Activated T-cell treated with anti-CD3 and anti-CD28 coated beads, Interleukin-2, amount 50 U/mL, for 1 hour (primary cell): ENCODE measurements around the gene GREB1L.

ENCODE experiments used
- DNase-seq: peaks from one replicate; pipeline ENCODE4 v3.0.0-alpha.2; 2020

The GREB1L gene

DNA sequence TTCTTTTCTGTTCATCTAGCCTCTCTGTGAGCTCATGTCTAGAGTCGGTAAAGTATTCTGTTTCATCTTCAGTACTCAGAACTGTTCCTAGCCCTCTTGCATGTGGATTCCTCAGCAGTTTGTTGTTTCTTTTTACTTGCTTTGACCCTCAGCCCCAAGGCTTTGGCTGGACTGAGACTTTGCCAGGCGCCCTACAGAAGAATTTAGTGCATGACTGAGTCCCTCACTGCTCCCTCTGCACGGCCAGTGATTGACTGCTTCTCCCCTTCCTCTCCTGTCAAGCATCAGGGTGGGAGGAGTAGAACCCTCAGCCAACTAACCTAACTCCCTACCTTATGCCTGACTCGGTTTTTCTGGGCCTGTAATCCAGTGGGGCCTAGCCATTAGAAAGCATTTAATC is 248.7 kb downstream of the GREB1L start:
- DNase-seq, result no peak

DNA sequence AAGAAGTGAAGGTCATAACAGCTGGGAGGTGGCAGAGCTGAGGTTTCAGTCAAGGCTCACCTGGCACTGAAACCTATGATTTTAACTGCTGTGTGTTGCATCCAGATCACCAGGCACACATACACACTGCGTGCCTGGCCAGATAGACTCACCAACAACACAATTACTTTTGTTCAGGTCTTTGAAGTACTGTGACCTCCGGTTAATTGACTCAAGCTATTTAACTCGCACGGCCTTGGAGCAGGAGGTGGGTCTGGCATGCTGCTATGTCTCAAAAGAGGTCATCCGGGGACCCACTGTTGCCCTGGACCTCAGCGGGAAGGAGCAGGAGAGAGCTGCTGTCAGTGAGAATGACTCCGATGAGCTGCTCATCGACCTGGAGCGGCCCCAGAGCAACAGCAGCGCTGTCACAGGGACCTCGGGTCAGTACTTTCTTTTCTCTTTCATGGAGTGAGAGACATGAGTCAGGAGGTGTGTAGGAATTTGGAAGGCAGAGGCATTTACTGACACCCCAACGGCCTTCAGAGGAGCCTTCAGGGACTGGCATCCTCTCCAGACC is 254.3 kb downstream of the GREB1L start:
- DNase-seq, result no peak

DNA sequence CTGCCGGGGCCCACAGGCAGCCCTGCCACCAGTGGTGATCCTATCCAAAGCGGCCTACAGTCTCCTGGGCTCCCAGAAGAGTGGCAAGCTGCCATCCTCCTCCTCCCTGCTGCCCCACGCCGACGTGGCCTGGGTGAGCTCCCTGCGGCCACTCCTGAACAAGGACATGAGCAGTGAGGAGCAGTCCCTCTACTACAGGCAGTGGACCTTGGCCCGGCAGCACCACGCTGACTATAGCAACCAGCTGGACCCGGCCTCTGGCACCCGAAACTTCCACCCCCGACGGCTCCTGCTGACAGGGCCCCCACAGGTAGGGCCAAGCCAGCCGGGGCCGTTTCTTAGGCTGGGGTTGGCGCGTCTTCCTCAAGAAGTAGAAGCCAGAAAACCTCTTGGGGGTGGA is 258.0 kb downstream of the GREB1L start:
- no peak for DNase-seq

DNA sequence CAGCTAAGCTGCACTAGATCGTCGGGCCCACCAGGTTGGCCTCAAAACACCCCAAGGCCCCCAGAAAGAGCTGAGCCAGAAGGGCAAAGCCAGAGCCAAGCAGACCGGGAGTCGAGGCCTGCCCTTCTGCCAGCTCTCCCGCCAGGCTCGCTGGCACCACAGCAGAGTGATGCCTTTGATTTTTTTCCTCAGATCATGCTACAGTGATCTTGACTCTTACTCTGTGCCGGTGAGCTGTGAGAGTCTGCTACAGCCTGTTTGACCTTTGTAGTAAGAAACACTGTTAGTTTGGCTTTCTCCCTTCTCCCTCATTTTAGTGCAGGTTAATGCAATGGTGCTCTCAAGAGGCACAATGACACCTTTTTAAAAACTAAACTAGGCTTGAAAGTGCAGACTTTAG is 260.6 kb downstream of the GREB1L start:
- DNase-seq, result no peak

DNA sequence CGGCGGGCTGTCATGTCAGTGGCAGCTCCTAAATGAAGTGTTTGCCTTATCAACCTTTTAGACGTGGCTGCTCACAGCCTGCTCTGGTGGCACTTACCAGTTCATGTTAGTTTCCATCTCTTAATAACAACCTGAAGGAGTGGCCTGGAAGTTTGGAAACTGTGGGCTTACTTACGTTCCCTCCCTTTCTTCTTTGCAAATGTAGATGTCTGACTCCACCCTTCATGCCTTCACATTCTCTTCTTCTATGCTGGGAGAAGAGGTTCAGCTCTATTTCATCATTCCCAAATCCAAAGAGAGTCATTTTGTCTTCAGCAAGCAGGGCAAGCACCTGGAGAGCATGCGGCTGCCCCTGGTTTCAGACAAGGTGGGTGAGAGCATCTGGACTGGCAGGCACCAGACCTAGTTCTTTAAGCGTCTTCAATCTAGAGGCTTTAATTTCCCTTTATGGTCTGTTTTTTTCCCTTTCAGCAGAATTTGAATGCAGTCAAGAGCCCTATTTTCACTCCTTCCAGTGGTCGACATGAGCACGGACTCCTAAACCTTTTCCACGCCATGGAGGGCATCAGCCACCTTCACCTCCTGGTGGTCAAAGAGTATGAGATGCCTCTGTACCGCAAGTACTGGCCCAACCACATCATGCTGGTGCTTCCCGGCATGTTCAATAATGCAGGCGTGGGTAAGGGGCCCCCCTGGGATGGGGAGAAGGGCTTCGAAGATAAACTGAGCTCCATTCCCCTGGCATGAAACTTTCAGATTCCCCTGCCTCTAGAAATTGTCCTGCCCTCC is 266.1 kb downstream of the GREB1L start:
- DNase-seq, result no peak

DNA sequence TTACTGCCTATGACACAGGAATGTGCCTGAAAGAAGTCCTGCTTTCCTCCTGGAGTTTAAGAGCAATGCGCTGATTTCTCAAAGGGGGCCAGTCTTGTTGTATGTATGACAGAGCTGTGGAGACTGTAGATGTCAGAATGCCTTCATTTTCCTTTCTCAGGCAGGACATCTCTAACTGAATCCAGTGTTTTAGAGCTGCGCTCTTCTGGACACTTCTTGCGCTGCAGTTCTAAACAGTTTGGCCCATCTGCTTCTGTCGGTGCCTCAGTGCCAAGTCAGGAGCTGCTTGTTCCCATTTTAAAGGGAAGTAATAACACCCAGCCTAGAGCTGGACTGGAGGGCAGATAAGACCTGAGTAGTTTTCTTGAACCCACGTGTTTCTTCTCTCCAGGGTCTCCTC is 267.0 kb downstream of the GREB1L start:
- DNase-seq, result no peak

DNA sequence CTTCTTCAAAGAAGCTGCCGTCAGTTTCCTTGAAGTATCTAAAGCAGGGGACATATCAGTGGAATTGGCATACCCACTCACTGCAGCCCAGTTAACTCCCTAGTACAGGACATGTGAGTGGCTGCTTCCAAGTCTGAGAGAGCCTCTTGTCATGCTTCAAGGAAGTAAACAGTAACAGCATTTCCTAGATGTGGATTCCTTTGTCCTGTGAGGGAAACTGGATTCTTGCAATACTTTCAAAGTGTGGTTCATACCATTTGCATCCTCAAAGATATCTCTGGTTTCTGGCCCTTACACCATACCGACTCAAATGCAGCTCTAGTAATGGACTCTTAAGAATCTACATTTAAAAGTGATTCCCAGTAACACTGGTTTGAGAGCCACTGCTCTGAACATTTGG is 271.3 kb downstream of the GREB1L start:
- no peak for DNase-seq

DNA sequence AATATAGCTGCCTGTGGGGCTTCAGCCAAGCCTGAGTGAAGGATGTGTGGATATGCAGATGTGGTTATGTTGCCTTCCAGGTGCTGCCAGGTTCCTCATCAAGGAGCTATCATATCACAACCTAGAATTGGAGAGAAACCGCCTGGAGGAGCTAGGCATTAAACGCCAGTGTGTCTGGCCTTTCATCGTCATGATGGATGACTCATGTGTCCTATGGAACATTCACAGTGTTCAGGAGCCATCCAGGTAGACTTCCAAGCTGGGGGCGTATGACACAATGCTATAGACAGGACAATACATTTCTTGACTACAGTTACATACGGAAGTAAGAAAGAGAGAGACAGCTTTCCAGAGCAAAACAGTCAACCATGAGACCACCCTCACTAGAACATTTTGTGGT is 271.7 kb downstream of the GREB1L start:
- DNase-seq, result no peak

DNA sequence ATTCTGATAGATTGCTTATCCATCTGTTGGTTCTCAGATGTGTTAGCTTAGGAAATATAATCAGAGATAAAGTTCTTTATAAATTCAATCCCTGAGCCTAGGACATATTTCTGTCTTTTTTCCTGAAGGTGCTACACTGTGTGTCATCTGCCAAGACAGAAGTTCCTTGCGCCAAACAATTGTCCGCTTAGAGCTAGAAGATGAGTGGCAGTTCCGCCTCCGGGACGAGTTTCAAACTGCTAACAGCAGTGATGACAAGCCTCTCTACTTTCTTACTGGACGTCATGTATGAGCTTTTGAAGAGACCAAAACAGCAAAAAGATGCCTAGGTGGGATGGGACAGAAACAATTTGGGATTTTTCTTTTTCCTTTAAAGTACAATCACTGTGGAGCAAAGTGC is 280.5 kb downstream of the GREB1L start:
- DNase-seq, result no peak

DNA sequence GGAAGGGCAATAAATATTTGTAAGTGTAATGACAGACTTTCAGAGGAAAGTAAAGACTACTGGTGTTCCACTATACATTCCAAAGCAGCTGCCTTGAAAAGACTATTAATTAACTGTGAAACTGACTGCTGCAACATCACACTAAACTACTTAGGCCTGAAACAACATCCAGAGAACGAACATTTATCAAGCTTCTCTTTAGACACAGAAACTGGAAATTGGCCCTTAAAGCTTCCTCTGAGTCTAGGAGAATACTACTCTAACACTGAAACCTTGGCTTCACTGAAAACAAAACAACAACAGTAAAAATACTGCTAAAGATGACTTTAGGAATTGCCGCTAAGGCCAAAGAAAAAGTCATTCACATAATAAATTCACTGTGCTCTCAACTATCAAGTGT is 283.9 kb downstream of the GREB1L start:
- DNase-seq, result no peak

DNA sequence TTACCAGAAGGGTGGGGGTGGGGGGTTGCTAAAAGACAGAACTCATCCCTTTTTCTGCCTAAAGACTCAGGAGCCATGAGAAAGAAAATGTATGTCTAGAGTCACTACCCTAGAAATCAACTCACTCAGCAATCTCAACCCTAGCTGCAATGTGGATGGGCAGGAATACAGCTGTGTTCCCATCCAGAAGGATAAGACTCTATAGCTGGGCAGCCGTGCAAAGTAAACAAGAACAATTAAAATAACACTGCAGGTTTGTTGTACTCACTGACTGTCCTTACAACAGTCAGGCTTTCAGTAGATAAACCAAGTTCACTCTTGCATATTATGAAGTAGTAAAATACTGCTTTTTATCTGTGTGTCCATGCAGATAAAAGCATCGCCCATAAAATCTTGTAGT is 284.4 kb downstream of the GREB1L start:
- DNase-seq, result no peak

DNA sequence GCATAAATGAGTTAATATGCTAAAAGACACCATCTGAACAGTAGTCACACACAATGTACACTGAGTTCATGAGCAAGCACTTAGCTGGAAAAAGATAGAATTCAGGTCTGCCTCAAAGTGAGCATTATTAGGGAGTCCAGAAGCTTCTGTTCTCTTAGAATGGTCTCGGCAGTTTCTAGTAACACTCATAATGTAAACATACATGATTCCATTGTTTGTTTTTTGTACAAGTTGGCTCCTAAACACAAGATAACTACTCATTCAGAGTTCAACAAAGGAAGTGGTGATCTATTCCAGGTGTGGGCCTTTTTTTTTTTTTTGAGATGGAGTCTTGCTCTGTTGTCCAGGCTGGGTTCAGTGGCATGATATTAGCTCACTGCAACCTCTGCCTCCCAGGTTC is 292.3 kb downstream of the GREB1L start:
- no peak for DNase-seq

DNA sequence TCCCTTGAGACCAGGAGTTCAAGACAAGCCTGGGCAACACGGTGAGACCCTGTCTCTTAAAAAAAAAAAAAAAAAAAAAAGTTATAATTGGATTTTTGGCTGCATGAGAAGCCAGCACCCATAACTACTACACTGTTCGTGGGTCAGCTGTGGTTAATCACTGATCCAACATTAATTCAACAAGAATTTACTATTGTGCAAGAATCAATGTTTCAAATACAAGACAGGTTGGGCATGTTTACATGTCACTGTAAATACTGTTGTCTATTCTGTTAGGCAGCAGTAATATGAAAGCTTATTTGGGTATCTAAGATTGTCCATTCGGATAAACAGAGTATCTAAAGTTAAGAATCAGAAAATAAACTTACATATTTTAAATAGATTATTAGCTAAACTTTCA is 296.2 kb downstream of the GREB1L start:
- DNase-seq, result no peak

DNA sequence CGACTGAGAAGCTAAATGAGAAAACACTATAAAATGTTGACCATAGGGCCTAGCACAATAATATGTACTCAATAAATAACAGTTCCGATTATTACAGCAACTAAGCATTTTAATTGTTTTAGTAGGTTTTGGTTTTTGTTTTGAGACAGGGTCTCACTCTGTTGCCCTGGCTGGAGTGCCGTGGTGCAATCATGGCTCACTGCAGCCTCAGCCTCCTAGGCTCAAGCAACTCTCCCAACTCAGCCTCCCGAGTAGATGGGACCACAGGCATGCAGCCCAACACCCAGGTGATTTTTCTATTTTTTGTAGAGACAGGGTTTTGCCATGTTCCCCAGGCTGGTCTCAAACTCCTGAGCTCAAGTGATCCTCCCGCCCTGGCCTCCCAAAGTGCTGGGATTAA is 304.4 kb downstream of the GREB1L start:
- no peak for DNase-seq

DNA sequence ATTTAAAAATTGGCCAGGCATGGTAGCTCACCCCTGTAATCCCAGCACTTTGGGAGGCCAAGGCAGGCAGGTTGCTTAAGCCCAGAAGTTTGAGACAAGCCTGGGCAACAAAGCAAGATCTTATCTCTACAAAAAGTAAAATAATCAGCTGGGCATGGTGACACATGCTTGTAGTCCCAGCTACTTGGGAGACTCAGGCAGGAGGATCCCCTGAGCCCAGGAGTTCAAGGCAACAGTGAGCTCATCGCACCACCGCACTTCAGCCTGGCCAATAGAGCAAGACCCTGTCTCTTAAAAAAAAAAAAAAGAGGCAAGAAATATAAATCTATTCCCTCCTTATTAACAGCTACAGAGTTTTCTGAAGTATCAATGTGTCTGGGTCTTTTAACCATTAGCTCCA is 306.6 kb downstream of the GREB1L start:
- no peak for DNase-seq

DNA sequence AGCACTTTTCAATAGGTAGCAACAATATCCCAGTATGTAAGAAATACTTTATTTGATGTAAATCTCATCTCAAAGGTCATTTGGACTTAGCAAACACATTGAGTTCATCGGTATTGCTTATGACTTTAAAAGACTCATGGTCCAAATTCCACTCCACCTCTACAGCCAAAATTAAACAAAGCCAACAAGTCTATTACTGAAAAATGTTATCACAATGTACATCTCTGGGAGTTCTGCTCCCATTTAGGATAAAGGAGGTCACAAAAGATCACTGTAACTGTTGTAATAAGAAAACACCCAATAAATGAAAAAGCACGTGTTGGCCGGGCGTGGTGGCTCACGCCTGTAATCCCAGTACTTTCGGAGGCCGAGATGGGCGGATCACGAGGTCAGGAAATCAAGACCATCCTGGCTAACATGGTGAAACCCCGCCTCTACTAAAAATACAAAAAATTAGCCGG is 308.5 kb downstream of the GREB1L start:
- DNase-seq, result no peak

DNA sequence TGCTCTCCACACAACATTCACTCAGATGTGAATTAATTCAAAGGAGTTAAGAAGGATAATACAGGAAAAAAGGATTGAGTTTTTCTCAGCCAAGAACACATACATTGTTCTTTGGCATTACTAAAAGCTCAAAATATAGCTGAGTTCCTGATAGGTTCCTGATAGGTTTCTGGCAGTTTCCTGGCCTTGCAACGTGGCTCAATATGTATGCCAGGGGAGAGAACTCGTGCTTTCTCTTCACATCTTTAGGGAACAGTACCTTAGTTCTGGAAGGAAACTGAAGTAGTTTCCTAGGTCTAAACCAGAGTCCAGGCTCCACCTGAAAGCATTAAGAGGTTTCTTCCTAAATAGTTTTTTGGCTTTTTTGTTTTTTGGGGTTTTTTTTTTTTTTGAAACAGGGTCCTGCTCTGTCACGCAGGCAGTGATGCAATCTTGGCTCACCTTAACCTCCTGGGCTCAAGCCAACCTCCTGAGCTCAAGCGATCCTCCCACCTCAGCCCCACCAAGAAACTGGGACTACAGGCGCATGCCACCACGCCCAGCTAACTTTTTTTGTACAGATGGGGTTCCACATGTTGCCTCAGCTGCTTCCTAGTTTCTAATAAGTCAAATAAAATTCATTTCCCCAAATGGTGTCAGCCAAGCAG is 315.7 kb downstream of the GREB1L start:
- no peak for DNase-seq

DNA sequence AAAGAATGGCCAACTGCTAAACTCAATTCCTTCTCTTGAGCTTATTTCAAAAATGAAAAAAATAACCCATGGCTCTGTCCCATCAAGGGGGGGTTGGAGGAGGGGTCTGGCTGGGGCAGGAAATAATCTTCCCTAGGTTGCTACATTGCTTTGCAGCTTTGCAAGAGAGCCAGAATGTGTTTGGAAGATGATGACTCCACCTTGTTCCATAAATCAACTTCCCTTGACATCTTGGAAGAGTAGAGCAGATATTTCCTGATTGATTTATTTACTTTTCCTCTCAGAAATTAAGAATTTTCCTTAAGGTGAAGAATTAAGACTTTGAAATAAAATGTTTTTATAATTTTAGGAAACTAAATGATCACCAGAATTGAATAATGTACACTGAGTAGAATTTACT is 317.2 kb downstream of the GREB1L start:
- DNase-seq, result no peak

DNA sequence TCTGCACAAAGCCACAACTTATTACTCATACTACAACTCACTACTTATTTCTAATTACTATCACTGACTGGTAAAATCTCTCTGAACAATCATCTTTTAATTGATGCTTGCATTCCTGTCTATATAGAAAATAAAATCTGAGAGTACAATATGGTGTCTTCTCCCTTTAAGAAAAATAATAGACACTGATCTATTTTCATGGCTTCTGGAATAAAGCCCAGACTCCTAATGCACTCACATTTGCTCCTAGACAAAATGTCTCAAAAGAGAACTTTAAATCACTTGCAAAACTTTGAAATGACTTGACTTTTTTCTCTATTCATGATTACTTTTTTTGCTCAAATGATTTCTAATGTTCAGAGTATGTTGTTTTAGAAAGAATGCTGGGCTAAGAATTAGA is 329.7 kb downstream of the GREB1L start:
- no peak for DNase-seq
